H1 (cell line): ENCODE measurements around the gene STARD4. TPM values are rescaled to one million over a fixed set of nuclear protein-coding genes. Genes with fewer than 3 reads are reported as not detected.

Experiments used
- NRF1 ChIP-seq: IDR thresholded peaks from 2 replicates; pipeline ENCODE4 v1.6.1; 2011; ENCODE audit warnings: mild to moderate bottlenecking, low read depth, low read length, improper control_type of control experiment
- RAD21 ChIP-seq, 2 experiments: IDR thresholded peaks in 1 of 2; conservative IDR thresholded peaks in 1 of 2; 2 replicates each; pipeline ENCODE4 v1.6.1; 2011; ENCODE audit warnings: low read depth in 2 of 2, low read length in 2 of 2, improper control_type of control experiment in 1 of 2, inconsistent platforms in 1 of 2, mild to moderate bottlenecking in 1 of 2, moderate library complexity in 1 of 2
- SIRT6 ChIP-seq: IDR thresholded peaks from one replicate; pipeline ENCODE4 v1.7.1; 2012; ENCODE audit warnings: low read length, inconsistent platforms
- polyA plus RNA-seq, 7 experiments: library from polyadenylated mRNA; depleted of rRNA in 3 of 7; stranded (reverse) in 5 of 7; unstranded in 2 of 7; fragments of >200 nt in 5 of 7; fragments of 200-250 nt in 2 of 7; gene quantifications; 1 replicate in 5 of 7; 2 replicates in 1 of 7; 4 replicates in 1 of 7; pipeline versions ENCODE4 v1.2.1 to v1.2.3, GENCODE V29; 2011 to 2013; ENCODE audit warnings: missing spikeins in 2 of 7, mixed read lengths in 2 of 7
- total RNA-seq: library from RNA; stranded (reverse); fragmentation: NEBNext Ultra II Directional; extraction: Animal tissue kit (Norgen Biotek cat#: 25700); gene quantifications from 2 replicates; pipeline ENCODE4 v1.2.1, GENCODE V29; 2021
- TF ChIP-seq, protein P1 (sequence below): IDR thresholded peaks from 2 replicates; pipeline ENCODE4 v1.6.1; 2012; ENCODE audit warnings: inconsistent platforms

Gene STARD4
- total and polyA plus RNA-seq, 2 of the 8 experiments (the other 6 are each of a cell fraction or from before 2014, with no cell fraction given), result 10.8 to 47.9 TPM

DNA sequence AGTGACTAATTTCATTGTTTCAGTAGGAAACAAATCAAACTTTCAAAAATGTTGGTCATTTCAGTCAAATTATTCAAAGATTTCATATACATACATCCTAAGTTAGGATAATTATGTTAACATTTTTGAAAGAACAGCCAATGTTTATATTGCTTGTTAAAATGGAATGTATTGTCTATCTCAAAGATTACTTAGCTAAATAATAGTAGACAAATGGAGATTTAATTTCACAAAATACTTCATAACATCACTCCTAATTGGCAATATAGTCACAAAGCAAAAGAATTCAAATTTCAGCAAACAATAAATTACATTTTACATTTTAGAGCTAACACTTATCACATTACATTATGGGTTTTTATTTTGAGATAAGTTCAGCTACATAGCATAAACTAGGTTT, 25.4 kb downstream of the STARD4 start (continued):
- TF ChIP-seq, protein P1, sequence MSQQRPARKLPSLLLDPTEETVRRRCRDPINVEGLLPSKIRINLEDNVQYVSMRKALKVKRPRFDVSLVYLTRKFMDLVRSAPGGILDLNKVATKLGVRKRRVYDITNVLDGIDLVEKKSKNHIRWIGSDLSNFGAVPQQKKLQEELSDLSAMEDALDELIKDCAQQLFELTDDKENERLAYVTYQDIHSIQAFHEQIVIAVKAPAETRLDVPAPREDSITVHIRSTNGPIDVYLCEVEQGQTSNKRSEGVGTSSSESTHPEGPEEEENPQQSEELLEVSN, result no peak
- TF ChIP-seq SIRT6 (no peak), NRF1 (no peak), RAD21 (IDR thresholded peaks at IDR 0.05 in 1 of 2, conservative IDR thresholded peaks at IDR 0.05 in 1 of 2; ENCODE audit: low read depth in 2 of 2, low read length in 2 of 2) (no peak)
